UCSD-AML1 (cell line): Measurements from ENCODE around the gene SMAD5.

Source experiments
- DNase-seq: peaks from one replicate; lab custom pipeline; 2025; ENCODE audit not compliant: unreplicated experiment; lab: John Stamatoyannopoulos, UW

Gene SMAD5

GRCh38 chr5:136213919-136214493, 81.4 kb downstream of the SMAD5 start:
- no peak for DNase-seq

DNA sequence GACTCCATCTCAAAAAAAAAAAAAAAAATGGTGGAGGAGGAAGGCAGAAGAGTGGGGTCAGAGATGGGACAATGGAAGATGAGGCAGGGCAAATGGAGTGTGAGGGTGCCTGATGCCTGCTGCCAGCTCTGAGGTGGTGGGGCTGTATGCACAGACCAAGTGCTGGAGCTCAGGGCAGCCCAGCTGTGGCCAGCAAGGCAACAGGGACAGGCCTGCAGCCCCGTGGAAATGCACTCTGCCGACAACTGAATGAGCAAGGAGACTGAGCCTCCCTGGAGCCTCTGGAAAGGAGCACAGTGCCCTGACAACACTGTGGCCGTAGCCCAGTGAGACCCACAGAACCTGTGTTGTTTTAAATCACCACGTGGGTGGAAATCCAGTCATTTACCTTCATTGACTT, 83.2 kb downstream of the SMAD5 start:
- DNase-seq: no peak

GRCh38 chr5:136216230-136216629, 83.6 kb downstream of the SMAD5 start:
- no peak for DNase-seq

DNA sequence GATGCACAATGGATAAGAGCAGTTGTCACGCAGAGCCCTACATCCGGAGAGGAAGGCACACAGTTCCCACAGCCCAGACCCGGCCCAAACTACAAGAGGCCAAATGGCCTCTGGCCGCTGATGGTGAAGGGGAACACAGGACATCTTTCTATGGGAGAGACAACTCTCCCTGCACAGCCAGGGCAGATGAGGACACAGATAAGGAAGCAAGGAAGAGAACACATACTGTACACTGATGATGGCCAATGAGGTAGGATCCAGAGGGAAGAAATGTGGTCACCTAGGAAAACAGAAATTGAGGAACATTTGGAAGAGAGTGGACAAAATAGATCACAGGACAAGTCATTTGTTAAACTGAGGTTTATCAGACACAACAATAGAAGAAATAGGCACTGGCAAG, 88.7 kb downstream of the SMAD5 start:
- no peak for DNase-seq

- DNase-seq: no peak
Measured at GRCh38 chr5:136222580-136223235, 90.1 kb downstream of the SMAD5 start.

- DNase-seq: no peak
Measured at GRCh38 chr5:136225796-136226195, 93.2 kb downstream of the SMAD5 start.

- no peak for DNase-seq
Measured at GRCh38 chr5:136226401-136226800, 93.8 kb downstream of the SMAD5 start.

DNA sequence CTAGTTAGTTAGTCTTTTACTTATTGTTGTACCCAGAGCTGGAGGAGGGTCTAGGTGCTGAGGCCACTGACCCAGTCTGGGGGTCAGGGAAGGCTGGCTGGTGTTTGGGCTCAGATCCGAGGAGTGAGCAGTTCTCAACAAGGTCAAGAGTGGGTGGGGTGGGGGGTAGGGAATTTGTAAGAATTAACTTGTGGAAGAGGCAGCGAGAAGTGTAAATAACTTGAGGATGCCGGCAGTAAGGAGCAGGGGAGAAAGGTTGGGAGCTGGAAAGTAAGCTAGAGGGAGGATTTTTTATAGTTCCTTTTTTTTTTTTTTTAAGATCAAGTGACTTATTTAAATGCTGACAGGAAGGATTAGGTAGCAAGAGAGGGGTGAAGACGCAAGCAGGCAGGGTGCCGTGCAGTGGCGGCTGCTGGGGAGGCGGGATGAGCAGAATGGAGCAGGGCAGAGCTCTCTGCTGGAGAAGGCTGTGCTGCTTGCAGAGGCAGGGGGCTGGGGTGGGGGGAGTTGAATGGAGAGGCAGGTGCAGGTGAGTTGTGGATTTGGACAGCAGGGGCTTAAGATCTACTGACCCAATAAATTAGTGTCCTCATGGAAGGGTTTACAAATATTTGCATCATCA, 95.6 kb downstream of the SMAD5 start:
- DNase-seq: no peak

DNA sequence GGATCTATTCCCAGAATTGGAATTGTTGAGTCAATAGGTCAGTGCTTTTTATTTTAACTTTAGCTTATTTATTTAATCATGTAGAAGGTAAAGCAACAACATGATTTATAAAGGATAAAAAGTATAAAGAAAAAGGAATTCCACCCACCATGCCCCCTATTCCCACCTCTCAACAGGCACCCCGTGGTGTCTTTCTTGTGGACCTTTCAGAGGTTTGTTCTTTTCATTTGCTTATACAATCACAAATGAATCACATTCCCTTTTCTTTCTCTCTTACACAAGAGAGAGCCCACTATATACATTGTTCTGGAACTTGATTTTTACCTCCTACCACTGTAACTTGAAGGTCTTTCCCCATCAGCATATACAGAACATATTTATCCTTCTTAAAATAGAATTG, 97.5 kb downstream of the SMAD5 start:
- no peak for DNase-seq

DNA sequence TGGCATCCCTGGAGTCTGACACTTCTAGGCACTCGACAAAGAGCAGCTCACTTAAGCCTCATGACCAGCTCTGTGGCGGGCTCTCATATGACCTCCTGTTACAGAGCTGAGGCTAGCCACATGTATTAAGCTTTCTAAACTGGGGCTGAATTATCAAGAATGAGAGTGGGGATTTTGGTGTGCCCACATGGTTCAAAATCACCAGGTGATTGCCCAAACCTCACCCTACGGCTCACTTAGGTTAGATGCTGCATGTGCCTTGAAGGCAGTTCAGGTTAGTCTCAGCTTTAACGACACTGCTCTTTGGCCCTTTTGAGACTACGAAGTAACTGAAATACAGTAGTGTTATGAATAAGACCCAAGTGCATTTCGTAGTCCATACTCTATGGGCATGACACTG, 99.7 kb downstream of the SMAD5 start:
- DNase-seq: no peak
